H1 (cell line): ENCODE data around the gene AP5S1. TPM values are rescaled to one million over a fixed set of nuclear protein-coding genes. Genes with fewer than 3 reads are reported as not detected.

ENCODE experiments used
- CTCF ChIA-PET: fragments of 300-600 bp; sonication (Branson Sonifier 250); formaldehyde crosslinking; loops from one replicate; lab custom pipeline; 2021; ENCODE audit not compliant: partially characterized antibody; lab: Charles Lee
- POLR2A ChIA-PET: fragments of 300-600 bp; sonication (Branson Sonifier 250); formaldehyde crosslinking; loops from one replicate; lab custom pipeline; 2021; ENCODE audit warnings: inconsistent platforms; ENCODE audit not compliant: partially characterized antibody; lab: Charles Lee
- DNase-seq, 2 experiments: peaks; one replicate each; pipeline versions ENCODE4 v3.0.0 to v3.0.0-alpha.2; 2010 to 2022; ENCODE audit warnings: low spot score in 2 of 2, low read depth in 1 of 2, mixed read lengths in 1 of 2
- FAIRE-seq: peaks from 2 replicates; lab custom pipeline; 2011; peaks lifted over from hg19 to GRCh38; lab: Jason Lieb, UNC
- H2AFZ ChIP-seq: 2 replicates; pipeline ENCODE4 v1.8.1; 2012; ENCODE audit warnings: low read length, inconsistent platforms
- H2AK5ac ChIP-seq: 2 replicates; pipeline ENCODE4 v1.6.1; 2013; ENCODE audit warnings: low read depth, low read length
- H2BK120ac ChIP-seq: replicated peaks from 2 replicates; pipeline ENCODE3; 2013; ENCODE audit warnings: low read depth, low read length, inconsistent platforms
- H2BK12ac ChIP-seq: 2 replicates; pipeline ENCODE4 v1.6.1; 2013; ENCODE audit warnings: low read depth, low read length
- H2BK15ac ChIP-seq: 2 replicates; pipeline ENCODE4 v1.6.1; 2013; ENCODE audit warnings: low read length
- H2BK20ac ChIP-seq: 2 replicates; pipeline ENCODE4 v1.6.1; 2013; ENCODE audit warnings: low read length
- H2BK5ac ChIP-seq: 2 replicates; pipeline ENCODE4 v1.6.1; 2013; ENCODE audit warnings: low read depth, low read length
- H3K14ac ChIP-seq: 2 replicates; pipeline ENCODE4 v1.6.1; 2013; ENCODE audit warnings: inconsistent platforms; ENCODE audit not compliant: insufficient read length
- H3K18ac ChIP-seq: 2 replicates; pipeline ENCODE4 v1.6.1; 2013; ENCODE audit warnings: low read length; ENCODE audit errors: extremely low read depth
- H3K23ac ChIP-seq: 2 replicates; pipeline ENCODE4 v1.6.1; 2013; ENCODE audit warnings: inconsistent platforms; ENCODE audit not compliant: insufficient read length
- H3K23me2 ChIP-seq: 2 replicates; pipeline ENCODE4 v1.6.1; 2013; ENCODE audit warnings: low read depth, low read length
- H3K27ac ChIP-seq: 2 replicates; pipeline ENCODE4 v1.6.1; 2011; ENCODE audit warnings: low read depth, low read length, inconsistent platforms
- H3K27me3 ChIP-seq, 4 experiments: replicated peaks in 1 of 4; 1 replicate in 1 of 4; 2 replicates in 3 of 4; pipeline versions ENCODE4 v1.6.1 to v1.8.1; 2011 to 2013; ENCODE audit warnings: low read length in 3 of 4, mild to moderate bottlenecking in 3 of 4, inconsistent platforms in 2 of 4, mixed read lengths in 2 of 4, moderate library complexity in 1 of 4; ENCODE audit not compliant: control insufficient read depth in 3 of 4, insufficient read depth in 3 of 4; ENCODE audit errors: extremely low read depth in 1 of 4
- H3K36me3 ChIP-seq, 4 experiments: 2 replicates each; pipeline versions ENCODE4 v1.6.1 to v1.8.1; 2011 to 2013; ENCODE audit warnings: mild to moderate bottlenecking in 4 of 4, low read length in 3 of 4, moderate library complexity in 2 of 4, control low read depth in 1 of 4, inconsistent platforms in 1 of 4; ENCODE audit not compliant: insufficient read depth in 4 of 4, control insufficient read depth in 2 of 4
- H3K4ac ChIP-seq: replicated peaks from 2 replicates; pipeline ENCODE3; 2013; ENCODE audit warnings: low read length, low read depth, mixed read lengths, inconsistent platforms; ENCODE audit not compliant: insufficient read length
- H3K4me1 ChIP-seq, 4 experiments: replicated peaks in 1 of 4; 1 replicate in 1 of 4; 2 replicates in 3 of 4; pipeline versions ENCODE4 v1.6.1 to v1.8.1; 2011 to 2013; ENCODE audit warnings: low read length in 3 of 4, inconsistent platforms in 2 of 4, mixed read lengths in 1 of 4; ENCODE audit not compliant: insufficient read depth in 4 of 4, control insufficient read depth in 3 of 4
- H3K4me2 ChIP-seq, 2 experiments: 2 replicates each; pipeline versions ENCODE4 v1.6.1 to v1.8.1; 2011 to 2013; ENCODE audit warnings: low read depth in 2 of 2, low read length in 2 of 2, control low read depth in 1 of 2, inconsistent platforms in 1 of 2, mild to moderate bottlenecking in 1 of 2; ENCODE audit not compliant: insufficient read depth in 1 of 2
- H3K4me3 ChIP-seq, 4 experiments: fragments of 200-600, 300-600 bp in 1 of 4; sonication (generic), shearing (Covaris generic), sonication (Bioruptor Twin) in 1 of 4; 2 replicates each; pipeline versions ENCODE4 v1.5.1 to v1.8.1; 2011 to 2016; ENCODE audit warnings: low read length in 4 of 4, low read depth in 3 of 4, control low read depth in 2 of 4, inconsistent platforms in 2 of 4, mild to moderate bottlenecking in 2 of 4, mixed read lengths in 1 of 4, moderate library complexity in 1 of 4; ENCODE audit not compliant: insufficient read depth in 2 of 4; ENCODE audit errors: extremely low read depth in 1 of 4
- H3K56ac ChIP-seq: replicated peaks from 2 replicates; pipeline ENCODE3; 2013; ENCODE audit warnings: low read depth, mild to moderate bottlenecking, mixed read lengths, low read length, inconsistent platforms; ENCODE audit not compliant: insufficient read length
- H3K79me1 ChIP-seq: 2 replicates; pipeline ENCODE4 v1.6.1; 2013; ENCODE audit warnings: low read depth, low read length, control low read depth
- H3K79me2 ChIP-seq, 2 experiments: 2 replicates each; pipeline versions ENCODE4 v1.6.1 to v1.8.1; 2012 to 2013; ENCODE audit warnings: low read length in 2 of 2, mild to moderate bottlenecking in 2 of 2, inconsistent platforms in 1 of 2; ENCODE audit not compliant: insufficient read depth in 2 of 2, control insufficient read depth in 1 of 2
- H3K9ac ChIP-seq, 4 experiments: replicated peaks in 1 of 4; 1 replicate in 1 of 4; 2 replicates in 3 of 4; pipeline versions ENCODE4 v1.6.1 to v1.8.1; 2011 to 2013; ENCODE audit warnings: low read depth in 3 of 4, low read length in 3 of 4, control low read depth in 2 of 4, mild to moderate bottlenecking in 2 of 4, moderate library complexity in 2 of 4, inconsistent platforms in 1 of 4; ENCODE audit errors: extremely low read depth in 1 of 4
- H3K9me3 ChIP-seq, 2 experiments: 2 replicates each; pipeline versions ENCODE4 v1.6.1 to v1.8.1; 2012 to 2013; ENCODE audit warnings: mild to moderate bottlenecking in 2 of 2, moderate library complexity in 2 of 2, control low read depth in 1 of 2, inconsistent platforms in 1 of 2, low read depth in 1 of 2, low read length in 1 of 2, mixed read lengths in 1 of 2; ENCODE audit not compliant: insufficient read depth in 2 of 2
- H4K20me1 ChIP-seq, 2 experiments: replicated peaks in 1 of 2; 2 replicates each; pipeline versions ENCODE3 to v1.8.1; 2011 to 2013; ENCODE audit warnings: inconsistent platforms in 2 of 2, low read length in 2 of 2, mild to moderate bottlenecking in 1 of 2; ENCODE audit not compliant: insufficient read depth in 2 of 2, control insufficient read depth in 1 of 2
- H4K5ac ChIP-seq: 2 replicates; pipeline ENCODE4 v1.6.1; 2013; ENCODE audit warnings: low read length, low read depth, mixed read lengths, inconsistent platforms; ENCODE audit not compliant: insufficient read length
- H4K8ac ChIP-seq: 2 replicates; pipeline ENCODE4 v1.8.0; 2013; ENCODE audit warnings: mild to moderate bottlenecking, moderate library complexity, low read length, inconsistent platforms; ENCODE audit not compliant: insufficient read depth; ENCODE audit errors: extremely low read depth
- H4K91ac ChIP-seq: replicated peaks from 2 replicates; pipeline ENCODE3; 2013; ENCODE audit warnings: low read length, mixed read lengths, inconsistent platforms; ENCODE audit not compliant: insufficient read length
- BACH1 ChIP-seq: IDR thresholded peaks from 2 replicates; pipeline ENCODE4 v1.6.1; 2012; ENCODE audit warnings: low read length, improper control_type of control experiment
- JUN ChIP-seq: IDR thresholded peaks from 2 replicates; pipeline ENCODE4 v1.6.1; 2011; ENCODE audit warnings: low read depth, mild to moderate bottlenecking, improper control_type of control experiment, low read length
- JUND ChIP-seq: IDR thresholded peaks from 2 replicates; pipeline ENCODE4 v1.6.1; 2011; ENCODE audit warnings: mild to moderate bottlenecking, improper control_type of control experiment, low read length
- NRF1 ChIP-seq: IDR thresholded peaks from 2 replicates; pipeline ENCODE4 v1.6.1; 2011; ENCODE audit warnings: mild to moderate bottlenecking, low read depth, low read length, improper control_type of control experiment
- RAD21 ChIP-seq, 2 experiments: IDR thresholded peaks in 1 of 2; conservative IDR thresholded peaks in 1 of 2; 2 replicates each; pipeline ENCODE4 v1.6.1; 2011; ENCODE audit warnings: low read depth in 2 of 2, low read length in 2 of 2, improper control_type of control experiment in 1 of 2, inconsistent platforms in 1 of 2, mild to moderate bottlenecking in 1 of 2, moderate library complexity in 1 of 2
- RFX5 ChIP-seq: IDR thresholded peaks from 2 replicates; pipeline ENCODE4 v1.6.1; 2011; ENCODE audit warnings: low read depth, low read length, improper control_type of control experiment, borderline replicate concordance
- WGBS, 2 experiments: shearing (Covaris generic) in 1 of 2; methylation state at CpG; one replicate each; pipeline versions ENCODE4 v1.1.6 to v1.1.7; 2013 to 2015; ENCODE audit warnings: low lambda C conversion rate in 2 of 2, mixed read lengths in 2 of 2, inconsistent platforms in 1 of 2, low coverage in 1 of 2, missing lambda C conversion rate in 1 of 2; ENCODE audit not compliant: insufficient replicate concordance in 2 of 2, insufficient coverage in 1 of 2, insufficient read length in 1 of 2; ENCODE audit errors: extremely low coverage in 1 of 2, missing lambda C conversion rate in 1 of 2; 5-methylcytosine and 5-hydroxymethylcytosine counted together
- polyA plus RNA-seq, 7 experiments: library from polyadenylated mRNA; depleted of rRNA in 3 of 7; stranded (reverse) in 5 of 7; unstranded in 2 of 7; fragments of >200 nt in 5 of 7; fragments of 200-250 nt in 2 of 7; gene quantifications; 1 replicate in 5 of 7; 2 replicates in 1 of 7; 4 replicates in 1 of 7; pipeline versions ENCODE4 v1.2.1 to v1.2.3, GENCODE V29; 2011 to 2013; ENCODE audit warnings: missing spikeins in 2 of 7, mixed read lengths in 2 of 7
- total RNA-seq: library from RNA; stranded (reverse); fragmentation: NEBNext Ultra II Directional; extraction: Animal tissue kit (Norgen Biotek cat#: 25700); gene quantifications from 2 replicates; pipeline ENCODE4 v1.2.1, GENCODE V29; 2021
- TF ChIP-seq, protein P1 (sequence below), 3 experiments: IDR thresholded peaks; 1 replicate in 2 of 3; 2 replicates in 1 of 3; pipeline versions ENCODE4 v1.5.1 to v1.6.1; 2011; ENCODE audit warnings: low read length in 3 of 3, mild to moderate bottlenecking in 3 of 3, inconsistent platforms in 2 of 3, low read depth in 1 of 3, moderate library complexity in 1 of 3; ENCODE audit not compliant: insufficient read depth in 1 of 3; ENCODE audit errors: control extremely low read depth in 1 of 3

The AP5S1 gene
- total and polyA plus RNA-seq, 2 of the 8 experiments (the other 6 are each of a cell fraction or from before 2014, with no cell fraction given) = 3.3 to 3.7 TPM

DNA sequence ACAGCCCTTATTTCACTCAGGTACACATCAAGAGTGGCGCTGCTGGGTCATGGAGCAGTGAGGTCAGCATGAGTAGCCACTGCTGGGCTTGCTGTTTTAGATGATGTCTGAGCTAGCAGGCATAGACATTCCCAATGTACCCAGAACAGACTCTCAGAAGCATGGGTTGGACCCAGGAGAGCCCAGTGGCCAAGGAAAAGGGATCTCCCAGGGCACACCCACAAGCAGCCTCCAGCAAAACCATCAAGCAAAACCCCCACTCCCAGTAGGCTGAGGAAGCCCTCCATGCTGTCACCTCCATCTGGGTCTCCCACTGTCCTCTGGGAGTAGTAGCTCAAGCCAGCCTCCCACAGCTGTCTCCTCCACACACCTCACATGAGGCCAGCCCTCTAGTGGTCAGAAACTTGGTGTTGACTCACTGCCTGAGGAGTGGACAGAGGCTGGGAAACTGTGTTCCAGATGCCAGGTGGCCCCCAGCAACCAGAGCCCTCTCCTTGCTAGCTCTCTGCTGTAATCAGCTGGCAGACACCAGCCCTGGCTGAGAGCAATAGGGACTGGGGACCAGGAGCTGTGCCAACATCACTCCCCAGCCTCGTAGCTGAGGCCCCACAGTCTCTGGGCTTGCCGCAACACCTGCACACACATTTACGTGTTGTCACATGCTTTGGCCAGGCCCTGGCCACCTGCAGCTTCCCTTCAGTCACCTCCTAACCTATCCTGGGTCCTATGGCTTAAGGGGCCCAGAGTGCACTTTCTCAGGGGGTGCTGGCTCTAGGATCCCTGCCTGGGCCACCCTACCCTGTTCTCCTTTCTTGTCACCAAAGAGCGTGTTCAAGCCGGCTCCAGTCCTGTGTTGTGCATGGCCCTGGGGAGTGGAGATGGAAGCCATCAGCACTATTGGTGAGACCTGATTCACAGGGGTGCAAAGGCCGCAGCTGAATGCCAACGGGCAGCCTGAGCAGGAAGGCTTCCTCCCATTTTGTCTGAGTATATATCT, 1.9 kb upstream of the AP5S1 start:
- POLR2A ChIA-PET = interaction anchor here (0.7 to 4.5 kb wide), 8 partner anchors 14 to 73 kb away, joined by 3 to 29 read pairs (median 3); partner anchors contain the start of genes CENPB and SPEF1
- Histone ChIP-seq H4K91ac (peak overlapping the region; percentile 22), H2BK5ac (no peak overlapping the region), H2AFZ (0 out of 2 replicates have a peak overlapping the region, but pooled peaks have one; percentile 74), H3K18ac (no peak overlapping the region), H4K20me1 (no peaks in the 10 kb centered on the region), H3K56ac (no peak overlapping the region), H2BK15ac (no peak overlapping the region), H3K4me3 (no peak overlapping the region), H2AK5ac (peak overlapping the region; percentile 30; the same call in 1 of the 2 replicates), H2BK120ac (no peak overlapping the region), H3K9me3 (no peaks in the 10 kb centered on the region), H3K4ac (no peak overlapping the region), H3K4me1 (peaks cover 0 to 13% (median 5%) of the 10 kb centered on the region in 4 experiments; a peak in 4 of 7 replicates), H3K9ac (no peak overlapping the region), H3K79me2 (no peaks in the 10 kb centered on the region), H3K79me1 (no peaks in the 10 kb centered on the region), H4K5ac (no peak overlapping the region), H3K27me3 (no peaks in the 10 kb centered on the region), H3K23me2 (peaks cover 4% of the 10 kb centered on the region; the same call in 1 of the 2 replicates), H3K14ac (no peak overlapping the region), H3K23ac (no peak overlapping the region), H3K4me2 (no peak overlapping the region), H4K8ac (no peak overlapping the region), H3K27ac (no peak overlapping the region), H2BK20ac (0 out of 2 replicates have a peak overlapping the region, but pooled peaks have one; percentile 17), H2BK12ac (peak overlapping the region; percentile 65; the same call in 1 of the 2 replicates), H3K36me3 (no peaks in the 10 kb centered on the region)
- FAIRE-seq (no peak), DNase-seq (peak in 1 of 2 experiments; percentile 75)
- CTCF ChIA-PET = interaction anchor here (0.6 to 10.6 kb wide), 29 partner anchors 8 to 732 kb away, joined by 3 to 128 read pairs (median 4); partner anchors contain the start of genes ADISSP, CDC25B, CENPB and SPEF1
- 89% methylated on average over 8 of the region's 8 CpGs; no CpG with 5 or more reads in 1 of the 2 experiments for WGBS, 2 experiments
- TF ChIP-seq JUND (0 out of 2 replicates have a peak, but pooled peaks have one; percentile 44), RAD21 (IDR thresholded peaks at IDR 0.05 in 1 of 2, conservative IDR thresholded peaks at IDR 0.05 in 1 of 2; ENCODE audit: low read depth in 2 of 2, low read length in 2 of 2) (peak; percentile 48 to 63), RFX5 (no peak), JUN (no peak), NRF1 (no peak), BACH1 (peak; percentile 45; the same call in 1 of the 2 replicates)
- TF ChIP-seq, protein P1, sequence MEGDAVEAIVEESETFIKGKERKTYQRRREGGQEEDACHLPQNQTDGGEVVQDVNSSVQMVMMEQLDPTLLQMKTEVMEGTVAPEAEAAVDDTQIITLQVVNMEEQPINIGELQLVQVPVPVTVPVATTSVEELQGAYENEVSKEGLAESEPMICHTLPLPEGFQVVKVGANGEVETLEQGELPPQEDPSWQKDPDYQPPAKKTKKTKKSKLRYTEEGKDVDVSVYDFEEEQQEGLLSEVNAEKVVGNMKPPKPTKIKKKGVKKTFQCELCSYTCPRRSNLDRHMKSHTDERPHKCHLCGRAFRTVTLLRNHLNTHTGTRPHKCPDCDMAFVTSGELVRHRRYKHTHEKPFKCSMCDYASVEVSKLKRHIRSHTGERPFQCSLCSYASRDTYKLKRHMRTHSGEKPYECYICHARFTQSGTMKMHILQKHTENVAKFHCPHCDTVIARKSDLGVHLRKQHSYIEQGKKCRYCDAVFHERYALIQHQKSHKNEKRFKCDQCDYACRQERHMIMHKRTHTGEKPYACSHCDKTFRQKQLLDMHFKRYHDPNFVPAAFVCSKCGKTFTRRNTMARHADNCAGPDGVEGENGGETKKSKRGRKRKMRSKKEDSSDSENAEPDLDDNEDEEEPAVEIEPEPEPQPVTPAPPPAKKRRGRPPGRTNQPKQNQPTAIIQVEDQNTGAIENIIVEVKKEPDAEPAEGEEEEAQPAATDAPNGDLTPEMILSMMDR (IDR thresholded peaks at IDR 0.05; ENCODE audit: control extremely low read depth in 1 of 3, insufficient read depth in 1 of 3, low read depth in 1 of 3, low read length in 3 of 3) = peak; percentile 74 to 90 (median 75)
